Activated CD4-positive, alpha-beta T cell treated with anti-CD3 and anti-CD28 coated beads, Interleukin-2, amount 50 U/mL, for 1 hour (primary cell): ENCODE data around the gene NAT9.
A peak's percentile ranks its signal among the peaks of the same experiment; 100 is the strongest.

Source experiments
- DNase-seq: peaks from one replicate; pipeline ENCODE4 v3.0.0-alpha.2; 2020

The NAT9 gene

DNA sequence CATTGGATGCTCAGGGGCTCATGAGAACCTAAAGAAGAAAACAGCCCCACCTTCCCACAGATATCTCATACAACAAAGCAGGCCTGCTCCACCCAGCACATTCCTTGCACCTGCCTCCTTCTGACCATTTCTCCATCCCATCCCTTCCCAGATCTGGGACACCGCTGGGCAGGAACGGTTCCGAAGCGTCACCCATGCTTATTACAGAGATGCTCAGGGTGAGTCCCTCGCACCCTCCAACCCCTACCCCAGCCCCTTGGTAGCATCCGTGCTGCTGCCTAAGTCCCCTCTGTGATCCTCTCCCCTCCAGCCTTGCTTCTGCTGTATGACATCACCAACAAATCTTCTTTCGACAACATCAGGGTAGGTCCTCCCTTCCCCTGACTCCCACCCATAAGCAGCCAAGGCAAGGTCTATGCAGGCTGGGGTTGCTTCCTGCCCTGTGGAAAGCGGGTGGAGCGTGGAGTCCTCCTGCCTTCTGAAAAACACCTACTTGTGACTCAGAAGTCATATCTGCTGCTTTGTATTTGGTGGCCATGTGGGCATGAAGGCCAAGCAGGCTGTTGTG, 33.1 kb downstream of the NAT9 start:
- DNase-seq, result no peak

DNA sequence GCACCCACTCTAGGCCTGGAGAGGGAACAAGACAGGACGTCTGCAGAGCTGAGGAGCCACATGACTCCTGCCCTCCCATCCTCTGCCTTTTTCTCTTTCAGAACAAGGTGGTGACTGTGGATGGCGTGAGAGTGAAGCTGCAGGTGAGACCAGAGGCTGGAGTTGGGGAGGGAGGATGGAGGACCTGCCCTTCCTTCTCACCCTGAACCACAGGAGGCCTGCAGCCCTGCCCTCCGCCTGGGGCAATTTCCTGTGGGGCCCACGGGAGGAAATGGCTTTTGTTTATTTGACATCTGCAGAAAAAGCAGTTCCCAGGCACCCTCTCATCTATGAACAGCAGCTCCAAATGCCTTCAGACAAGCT, 34.0 kb downstream of the NAT9 start:
- no peak for DNase-seq

DNA sequence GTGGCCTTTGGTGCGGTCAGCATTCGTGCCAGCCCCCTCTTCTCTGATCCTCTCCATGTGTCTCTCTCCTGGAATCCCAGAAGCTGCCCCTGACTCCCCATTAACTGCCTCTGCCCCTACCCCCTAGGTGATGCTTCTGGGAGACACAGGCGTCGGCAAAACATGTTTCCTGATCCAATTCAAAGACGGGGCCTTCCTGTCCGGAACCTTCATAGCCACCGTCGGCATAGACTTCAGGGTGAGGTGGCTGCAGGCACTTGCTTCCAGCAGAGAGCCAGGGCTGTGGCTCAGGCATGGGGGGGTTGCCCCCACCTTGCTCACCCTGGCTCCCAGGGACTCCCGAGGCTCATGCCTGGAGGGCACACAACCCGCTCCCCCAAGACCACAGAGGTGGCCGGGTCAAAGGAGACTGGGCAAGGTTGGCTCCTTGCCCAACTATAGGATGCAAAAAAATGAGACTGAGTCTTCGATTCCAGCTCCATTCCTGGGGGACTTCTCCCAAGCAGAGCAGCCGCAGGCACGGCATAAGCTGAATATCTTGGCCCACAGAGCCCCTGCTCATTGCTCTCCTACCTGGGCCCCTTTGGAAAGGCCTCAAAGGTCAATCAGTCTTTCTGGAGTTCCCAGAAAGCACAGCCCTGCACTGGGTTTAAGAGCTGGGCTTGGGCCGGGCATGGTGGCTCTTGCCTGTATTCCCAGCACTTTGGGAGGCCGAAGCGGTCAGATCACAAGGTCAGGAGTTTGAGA, 35.3 kb downstream of the NAT9 start:
- DNase-seq, result no peak

DNA sequence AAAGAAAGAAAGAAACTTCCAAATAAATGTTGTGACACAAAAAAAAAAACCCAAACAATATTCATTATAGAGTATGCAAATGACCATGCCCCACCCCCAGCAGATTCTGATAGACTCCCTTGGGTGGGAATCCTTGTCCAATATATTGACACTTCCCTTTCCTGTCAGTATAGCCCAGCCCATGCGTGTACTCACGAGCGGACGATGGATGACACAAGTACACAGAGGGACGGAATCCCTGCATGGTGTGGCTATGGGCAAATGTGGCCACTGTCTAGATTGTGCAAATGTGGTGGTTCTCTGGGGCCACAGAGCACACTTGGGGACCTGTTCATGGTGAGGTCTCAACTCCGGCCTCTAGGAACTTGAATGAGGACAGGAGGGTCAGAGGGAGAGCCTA, 36.0 kb downstream of the NAT9 start:
- no peak for DNase-seq

DNA sequence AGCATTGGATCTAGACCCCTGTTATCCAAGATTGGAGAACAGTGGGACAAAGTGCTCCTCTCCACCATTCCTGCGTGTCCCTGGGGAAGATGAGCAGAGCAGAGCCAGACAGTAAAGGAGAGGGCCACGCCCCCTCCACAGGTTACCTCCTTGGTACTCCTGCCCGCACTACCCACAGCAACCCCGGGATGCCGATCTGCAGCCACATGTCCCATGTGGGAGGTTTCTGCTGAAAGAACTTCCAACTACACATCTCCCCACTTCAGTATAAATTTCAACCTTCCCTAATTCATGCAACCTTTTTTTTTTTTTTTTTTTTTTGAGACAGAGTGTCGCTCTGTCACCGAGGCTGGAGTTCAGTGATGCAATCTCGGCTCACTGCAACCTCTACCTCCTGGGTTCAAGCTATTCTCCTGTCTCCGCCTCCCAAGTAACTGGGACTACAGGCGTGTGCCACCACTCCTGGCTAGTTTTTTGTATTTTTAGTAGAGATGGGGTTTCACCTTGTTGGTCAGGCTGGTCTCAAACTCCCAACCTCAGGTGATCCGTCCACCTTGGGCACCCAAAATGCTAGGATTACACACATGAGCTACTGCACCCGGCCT, 36.8 kb downstream of the NAT9 start:
- DNase-seq, result no peak

DNA sequence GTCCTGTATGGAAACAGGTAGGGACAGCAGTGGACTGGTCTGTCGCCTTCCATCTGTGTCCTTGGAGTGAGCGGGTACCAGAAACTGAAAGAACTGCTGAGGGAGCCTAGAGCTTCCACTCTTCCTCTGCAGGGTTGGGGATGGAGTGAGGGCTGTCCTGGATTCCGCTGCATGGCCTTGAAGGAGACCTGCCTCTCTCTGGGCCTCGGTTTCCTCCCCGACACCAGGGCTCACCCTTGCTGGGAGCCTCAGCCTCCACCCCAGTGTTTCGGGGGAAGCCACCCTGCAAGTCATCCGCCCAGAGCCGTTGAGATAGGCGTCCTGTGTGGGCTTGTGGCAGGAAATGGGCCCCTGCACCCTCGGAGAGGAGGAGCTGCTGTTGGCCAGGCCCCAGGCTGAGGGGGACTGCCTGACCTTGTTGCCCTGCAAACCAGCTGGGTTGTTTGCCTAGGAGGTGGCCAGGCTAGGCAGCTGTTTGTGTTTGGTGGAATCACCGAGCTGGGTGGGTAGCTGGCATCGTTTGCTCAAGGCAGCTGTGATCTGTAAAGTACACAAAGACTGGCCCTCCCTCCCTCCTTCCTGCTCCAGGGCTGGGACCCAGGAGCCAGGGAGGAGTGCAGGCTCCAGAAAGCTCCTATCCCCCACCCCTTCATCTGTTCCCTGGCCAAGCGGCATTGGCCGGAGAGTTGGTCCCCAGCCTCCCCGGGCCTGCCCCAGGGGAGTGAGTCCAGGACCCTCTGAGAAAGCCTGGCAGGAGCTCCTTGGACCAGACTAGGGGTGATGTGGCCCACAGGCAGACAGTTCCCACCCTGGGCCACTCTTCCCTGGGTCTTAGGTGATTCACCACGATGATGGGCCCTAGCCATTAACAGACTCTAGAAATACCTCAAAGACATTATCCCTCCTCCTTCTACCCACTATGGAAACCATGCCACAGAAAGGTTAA, 37.8 kb downstream of the NAT9 start:
- peak; percentile 62 for DNase-seq

DNA sequence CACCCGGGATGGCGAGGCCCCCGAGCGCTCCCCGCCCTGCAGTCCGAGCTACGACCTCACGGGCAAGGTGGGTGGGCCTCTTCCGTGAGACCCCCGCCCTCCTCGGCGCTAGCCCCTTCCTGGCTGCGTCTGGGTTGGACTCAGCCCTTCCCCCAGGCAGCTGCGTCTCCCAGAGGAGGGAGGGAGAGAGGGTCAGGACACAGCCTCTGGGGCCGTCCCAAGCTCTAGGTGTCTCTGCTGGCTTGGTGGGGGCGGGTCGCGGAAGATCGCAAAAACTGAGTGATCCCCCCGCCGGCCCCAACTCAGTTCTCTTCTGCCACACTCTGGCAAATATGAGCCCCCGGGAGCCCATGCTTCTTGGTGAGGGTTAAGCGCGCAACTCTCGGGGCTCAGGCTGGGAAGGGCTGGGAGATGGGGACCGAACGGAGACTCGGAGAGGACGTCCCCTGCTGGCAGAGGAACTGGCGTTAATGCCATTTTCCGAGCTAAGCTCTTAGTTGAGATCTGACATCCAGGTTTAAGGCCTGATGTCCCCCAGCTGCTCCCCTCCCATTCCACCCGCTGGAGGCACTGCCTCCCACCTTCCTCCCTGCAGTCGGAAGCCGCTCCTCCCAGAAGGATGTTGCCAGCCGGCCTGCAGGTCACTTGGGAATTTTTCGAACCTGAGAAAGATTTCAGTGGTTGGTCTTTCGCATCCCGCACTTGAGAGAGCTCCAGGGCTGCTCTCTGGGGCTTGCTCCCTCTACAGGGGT, 38.7 kb downstream of the NAT9 start:
- DNase-seq, result peak; percentile 56

DNA sequence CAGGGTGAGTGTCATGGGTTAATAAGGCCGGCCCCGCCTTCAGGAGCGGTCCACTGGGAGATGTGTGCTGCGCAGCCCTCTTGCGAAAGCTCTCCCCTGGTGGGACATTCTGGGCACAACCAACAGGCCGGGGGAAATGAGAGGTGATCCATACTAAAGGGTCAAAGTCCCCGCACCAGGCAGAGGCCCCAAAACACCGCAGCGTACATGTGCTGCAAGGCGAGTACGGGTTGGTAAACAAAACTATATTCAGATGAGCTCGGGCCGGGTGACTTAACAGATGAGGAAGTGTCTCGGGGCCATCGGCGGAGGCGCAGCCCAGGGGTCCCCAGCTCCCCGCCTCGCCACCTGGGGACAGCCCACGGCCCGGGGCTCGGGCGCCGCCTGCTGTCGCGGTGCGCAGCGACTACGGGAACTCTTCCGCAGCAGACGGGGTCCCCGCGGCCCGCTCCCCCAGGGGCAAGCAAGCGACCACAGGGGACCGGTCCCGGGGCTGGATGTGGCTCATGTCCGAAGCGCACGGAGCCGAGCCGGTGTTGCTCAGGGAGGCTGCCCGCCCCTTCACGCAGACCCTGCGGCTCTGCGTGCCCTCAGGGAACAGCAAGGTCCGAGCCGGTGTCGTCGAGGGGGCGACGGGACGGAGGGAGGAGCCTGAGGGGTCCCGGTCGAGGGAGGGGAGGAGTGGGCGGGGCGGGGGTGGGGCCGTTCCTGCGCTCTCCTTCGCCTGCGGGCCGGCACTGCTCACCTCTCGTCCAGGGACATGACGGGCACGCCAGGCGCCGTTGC, 39.4 kb downstream of the NAT9 start, which contains the start of gene RAB37:
Gene RAB37, plus strand, starts transcription at position 744 of the 786 bp plus-strand sequence. Its CDS starts 17 bp downstream, at position 761.
- DNase-seq, result peak; percentile 44

DNA sequence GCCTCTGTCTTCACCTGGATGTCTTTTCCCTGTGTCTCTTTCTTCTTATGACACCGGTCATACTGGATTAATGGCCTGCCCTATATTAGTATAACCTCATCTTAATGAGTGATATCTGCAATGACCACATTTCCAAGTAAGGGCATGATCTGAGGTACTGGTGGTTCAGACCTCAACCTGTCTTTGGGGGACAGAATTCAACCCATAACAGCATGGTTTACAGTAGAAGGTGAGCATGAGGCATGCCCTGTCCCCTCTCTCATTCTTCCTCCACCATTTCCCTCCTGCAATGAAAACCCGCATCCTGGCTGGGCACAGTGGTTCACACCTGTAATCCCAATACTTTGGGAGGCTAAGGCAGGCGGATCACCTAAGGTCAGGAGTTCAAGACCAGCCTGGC, 41.9 kb downstream of the NAT9 start:
- DNase-seq, result no peak

DNA sequence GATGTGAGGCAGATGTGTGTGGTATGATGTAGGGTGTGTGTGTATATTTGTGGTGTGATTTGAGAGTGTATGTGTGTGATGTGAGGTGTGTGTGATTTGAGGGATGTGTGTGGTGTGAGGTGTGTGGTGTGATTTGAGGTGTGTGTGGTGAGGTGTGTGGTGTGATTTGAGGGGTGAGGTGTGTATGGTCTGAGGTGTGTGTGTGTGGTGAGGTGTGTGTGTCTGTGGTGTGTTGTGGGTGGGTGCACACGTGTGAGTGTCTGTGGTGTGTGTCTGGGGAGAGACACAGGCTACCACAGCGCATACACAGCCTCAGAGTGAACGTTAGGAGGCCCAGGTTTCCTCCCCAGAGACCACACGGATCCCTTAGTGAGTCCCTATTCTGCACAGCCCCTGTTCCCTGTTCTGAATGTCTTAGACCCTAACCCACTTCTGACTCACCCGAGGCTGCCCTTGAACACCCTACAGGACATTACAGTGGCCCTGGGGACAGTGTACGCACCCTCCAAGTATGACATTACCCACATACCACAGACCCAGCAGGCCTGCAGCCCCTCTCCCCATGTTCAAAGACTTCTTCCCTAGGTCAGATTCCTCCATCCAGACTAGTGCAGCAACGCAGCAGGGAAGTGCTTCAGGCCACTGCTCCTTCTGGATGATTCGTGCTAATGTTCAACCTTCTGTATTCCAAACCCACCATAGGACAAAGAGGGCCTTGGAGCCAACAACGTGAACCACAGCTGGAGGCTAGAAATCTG, 42.6 kb downstream of the NAT9 start:
- no peak for DNase-seq

DNA sequence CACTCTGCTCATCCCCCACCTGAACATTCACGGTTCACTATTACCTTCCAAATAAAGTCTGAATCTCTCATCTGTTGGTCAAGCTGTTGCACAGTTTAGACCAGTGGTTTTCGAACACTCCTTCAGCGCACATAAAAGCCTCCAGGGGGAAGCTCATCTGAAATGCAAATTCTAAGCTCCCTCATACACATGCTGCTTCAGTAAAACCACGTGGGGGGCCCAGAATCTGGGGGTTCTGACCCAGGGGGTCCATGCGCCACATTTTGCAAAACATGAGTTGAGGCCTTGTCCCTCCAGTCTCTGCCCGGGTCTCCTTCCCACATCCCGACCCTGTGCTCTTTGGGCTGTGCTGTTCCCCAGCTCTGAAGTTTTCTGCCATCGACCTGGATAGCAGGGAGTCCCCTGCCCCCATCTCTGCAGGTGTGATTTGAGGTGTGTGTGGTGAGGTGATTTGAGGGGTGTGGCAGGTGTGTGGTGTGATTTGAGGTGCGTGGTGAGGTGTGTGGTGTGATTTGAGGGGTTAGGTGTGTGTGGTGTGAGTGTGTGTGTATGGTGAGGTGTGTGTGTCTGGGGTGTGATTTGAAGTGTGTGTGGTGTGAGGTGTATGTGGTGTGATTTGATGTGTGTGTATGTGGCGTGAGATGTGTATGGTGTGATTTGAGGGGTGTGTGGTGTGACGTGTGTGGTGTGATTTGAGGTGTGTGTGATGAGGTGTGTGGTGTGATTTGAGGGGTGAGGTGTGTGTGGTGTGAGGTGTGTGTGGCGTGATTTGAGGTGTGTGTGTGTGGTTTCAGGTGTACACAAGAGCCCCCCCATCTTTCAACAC, 43.9 kb downstream of the NAT9 start:
- DNase-seq, result no peak

DNA sequence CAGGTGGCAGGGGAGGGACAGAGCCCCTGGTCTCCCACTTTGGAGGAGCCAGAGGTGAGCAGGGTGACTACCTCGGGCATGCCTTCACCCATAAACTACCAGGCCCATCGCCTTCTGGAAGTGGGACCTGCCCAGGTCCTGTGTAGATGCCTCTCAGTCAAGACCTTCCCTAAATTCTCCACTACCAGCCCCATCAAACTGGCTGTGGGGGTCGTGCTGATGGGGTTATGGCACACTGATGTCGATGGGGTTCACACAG, 44.9 kb downstream of the NAT9 start:
- DNase-seq, result no peak

DNA sequence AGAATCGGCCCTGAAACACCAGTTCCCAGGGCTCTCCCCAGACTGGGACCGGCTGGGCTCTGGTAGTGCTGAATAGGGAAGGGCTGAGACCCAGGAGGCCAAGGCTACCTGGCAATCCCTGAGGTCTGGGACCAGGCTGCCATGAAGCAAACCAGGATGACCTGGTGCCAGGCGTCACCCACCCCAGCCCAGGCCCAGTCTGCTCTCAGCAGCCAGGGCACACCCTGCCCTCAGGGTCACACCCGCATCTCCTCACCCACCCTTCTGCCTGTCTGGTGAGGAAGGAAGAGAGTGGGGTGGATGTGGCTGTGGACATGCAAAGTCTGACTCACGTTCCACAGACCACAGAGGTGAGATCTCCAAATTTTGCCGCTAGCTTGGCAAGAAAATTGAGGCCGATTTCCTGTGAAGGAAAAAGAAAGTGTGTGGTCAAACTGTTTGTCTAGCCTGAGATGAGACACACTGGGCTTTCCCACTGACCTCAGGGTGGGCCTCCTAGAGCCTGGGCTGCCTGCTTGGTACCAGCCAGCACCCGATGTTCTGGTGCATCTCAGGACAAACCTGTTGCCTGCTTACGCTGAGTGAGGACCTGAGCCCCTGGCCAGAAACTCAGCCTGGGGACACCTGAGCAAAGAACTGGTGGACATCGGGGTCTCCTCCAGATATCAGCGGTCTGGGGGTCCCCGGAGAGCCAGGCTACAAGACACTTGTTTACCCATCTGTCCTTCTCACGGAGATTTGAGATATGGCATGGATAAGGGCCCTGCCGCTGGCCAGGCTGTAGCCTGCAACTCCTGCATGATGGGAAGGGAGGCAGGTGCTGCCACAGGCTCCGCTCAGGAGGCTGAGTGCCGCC, 45.4 kb downstream of the NAT9 start:
- DNase-seq, result peak; percentile 44

DNA sequence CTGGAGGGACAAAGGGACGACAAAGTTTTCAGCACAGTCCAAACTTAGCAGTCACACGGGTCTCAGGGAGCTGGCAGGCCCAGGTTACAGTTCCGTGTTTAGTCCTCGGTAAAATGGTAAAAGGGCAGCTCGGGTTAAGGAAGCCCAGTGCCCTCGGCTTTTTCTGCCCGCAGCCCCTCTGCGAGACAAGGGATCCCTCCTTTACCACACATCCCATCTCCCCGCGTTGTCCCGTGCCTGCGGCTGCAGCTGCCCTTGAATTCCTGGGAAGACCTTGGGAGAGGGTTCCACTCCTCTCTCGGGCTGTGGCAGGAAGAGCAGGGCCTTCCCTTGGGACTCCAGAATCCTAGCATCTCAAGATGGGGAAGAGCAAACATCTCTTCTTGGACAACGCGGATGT, 46.3 kb downstream of the NAT9 start:
- DNase-seq, result no peak

DNA sequence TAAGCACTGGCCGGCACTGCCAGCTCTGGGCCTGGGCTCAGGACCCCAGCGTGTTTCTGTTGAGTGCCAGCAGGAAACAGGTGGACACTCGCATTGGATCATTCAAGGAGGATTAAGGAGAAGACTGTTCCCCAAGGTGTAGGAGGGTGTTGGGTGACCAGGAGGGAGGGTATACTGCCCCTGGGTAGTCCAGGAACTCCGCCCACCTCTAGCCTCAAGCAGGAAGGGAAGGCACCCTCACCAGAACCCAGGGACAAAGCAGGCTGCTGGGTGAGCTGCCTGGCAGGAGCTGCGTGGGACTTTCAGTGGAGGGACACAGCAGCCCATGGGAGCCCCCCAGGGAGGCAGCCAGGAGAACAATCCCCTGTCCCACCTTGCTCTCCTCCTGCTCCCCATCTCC, 46.8 kb downstream of the NAT9 start:
- DNase-seq, result no peak

DNA sequence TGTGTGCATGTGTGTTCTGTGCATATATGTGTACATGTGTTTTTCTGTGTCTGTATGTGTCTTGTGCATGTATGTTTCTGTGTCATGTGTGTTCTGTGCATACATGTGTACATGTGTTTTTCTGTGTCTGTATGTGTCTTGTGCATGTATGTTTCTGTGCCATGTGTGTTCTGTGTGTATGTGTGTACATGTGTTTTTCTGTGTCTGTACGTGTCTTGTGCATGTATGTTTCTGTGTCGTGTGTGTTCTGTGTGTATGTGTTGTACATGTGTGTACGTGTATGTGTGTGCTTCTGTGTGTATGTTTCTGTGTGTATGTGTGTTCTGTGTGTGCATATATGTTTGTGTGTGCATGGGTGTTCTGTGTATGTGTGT, 47.5 kb downstream of the NAT9 start:
- DNase-seq, result no peak

DNA sequence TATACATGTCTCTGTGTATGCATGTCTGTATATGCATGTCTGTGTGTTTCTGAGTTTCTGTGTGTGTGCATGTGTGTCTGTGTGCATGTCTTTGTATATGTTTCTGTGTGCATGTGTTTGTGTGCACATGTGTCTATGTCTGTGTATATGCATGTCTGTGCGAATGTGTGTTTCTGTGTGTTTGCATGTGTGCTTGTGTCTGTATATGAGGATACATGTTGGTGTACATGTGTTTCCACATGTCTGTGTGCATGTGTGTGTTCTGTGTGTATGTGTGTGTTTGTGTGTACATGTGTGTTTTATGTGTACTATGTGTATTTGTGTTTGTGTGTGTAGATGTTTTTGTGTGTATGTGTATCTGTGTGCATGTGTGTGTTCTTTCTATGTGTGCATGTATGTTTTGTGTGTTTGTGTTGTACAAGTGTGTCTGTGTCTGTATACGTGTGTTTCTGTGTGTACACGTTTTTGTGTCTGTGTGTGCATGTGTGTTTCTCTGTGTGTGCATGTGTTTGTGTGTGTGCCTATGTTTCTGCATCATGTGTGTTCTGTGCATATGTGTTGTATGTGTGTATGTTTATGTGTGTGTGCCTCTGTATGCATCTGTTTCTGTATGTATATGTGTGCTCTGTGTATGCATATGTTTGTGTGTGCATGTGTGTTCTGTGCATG, 48.0 kb downstream of the NAT9 start:
- no peak for DNase-seq

DNA sequence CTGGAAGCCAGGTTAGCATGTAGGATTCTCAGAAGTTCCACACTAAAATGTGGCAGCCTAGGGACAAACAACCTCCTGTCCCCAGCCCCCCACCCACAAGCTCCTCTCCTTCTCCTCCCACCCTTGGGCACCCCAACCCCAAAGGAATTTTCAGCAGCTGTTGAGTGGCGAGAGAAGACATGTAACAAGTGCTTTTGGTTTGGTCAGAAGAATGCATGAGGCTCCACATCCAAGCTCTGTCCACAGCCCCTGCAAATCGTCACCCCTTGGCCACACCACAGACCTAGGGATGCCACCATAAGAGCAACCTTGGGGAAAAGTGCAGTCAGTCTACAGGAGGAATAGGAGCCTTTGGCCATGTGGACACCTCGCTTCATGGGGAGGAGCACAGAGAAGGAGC, 51.0 kb downstream of the NAT9 start:
- no peak for DNase-seq

DNA sequence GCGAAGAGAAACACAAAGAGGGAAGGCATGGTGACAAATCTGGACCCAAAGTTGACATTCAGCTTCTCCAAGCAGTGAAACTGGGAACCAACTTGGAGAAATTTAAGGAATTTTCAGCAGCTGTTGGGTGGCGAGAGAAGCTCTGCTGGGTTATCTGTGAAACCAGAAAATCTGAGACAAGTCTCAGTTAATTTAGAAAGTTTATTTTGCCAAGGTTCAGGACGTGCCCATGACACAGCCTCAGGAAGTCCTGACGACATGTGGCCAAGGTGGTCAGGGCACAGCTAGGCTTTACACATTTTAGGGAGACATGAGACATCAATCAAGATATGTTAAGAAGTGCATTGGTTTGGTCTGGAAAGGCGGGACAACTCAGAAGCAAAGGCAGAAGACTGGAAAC, 52.3 kb downstream of the NAT9 start:
- no peak for DNase-seq
